Measurements from ENCODE around the gene TRAF3IP1. TPM values are rescaled to one million over a fixed set of nuclear protein-coding genes. Genes with fewer than 3 reads are reported as not detected.
"Not testable (repeated sequence)": the region's sequence is repeated elsewhere in the genome, so short reads cannot be mapped to it uniquely, and the experiment has no call there.

TRAF3IP1 gene
- polyA plus RNA-seq, 1 donor from 2014 or later = 12.5 TPM

GRCh38 chr2:238271061-238271554 lies 49.2 kb upstream of the TRAF3IP1 start:
- no peaks in the 10 kb centered on the region for H3K27me3 ChIP-seq (ENCODE audit: insufficient read depth, low read depth, low read length)
- no peak overlapping the region for H2AFZ ChIP-seq (ENCODE audit: low read depth, low read length)
- no peak overlapping the region for H3K4me3 ChIP-seq (ENCODE audit: low read length)
- no peaks in the 10 kb centered on the region for H3K9me3 ChIP-seq (ENCODE audit: low read length)
- no peak overlapping the region for H3K4me2 ChIP-seq (ENCODE audit: low read length)
- TF ChIP-seq EP300 (conservative IDR thresholded peaks at IDR 0.05; ENCODE audit: poor library complexity, severe bottlenecking) = no peak
- no peak for TF ChIP-seq MXI1 (conservative IDR thresholded peaks at IDR 0.05; ENCODE audit: poor library complexity, severe bottlenecking)
- no peak for TF ChIP-seq REST (IDR thresholded peaks at IDR 0.05; ENCODE audit: borderline replicate concordance)
- no peak for TF ChIP-seq EZH2 (IDR thresholded peaks at IDR 0.05; ENCODE audit: borderline replicate concordance, insufficient read depth, low read length, poor library complexity, severe bottlenecking)
- H3F3A ChIP-seq (ENCODE audit: insufficient read depth, low read length, poor library complexity, severe bottlenecking) = no peaks in the 10 kb centered on the region
- H4K20me1 ChIP-seq (ENCODE audit: insufficient read depth) = no peaks in the 10 kb centered on the region
- H3K36me3 ChIP-seq (ENCODE audit: insufficient read depth, low read length) = no peaks in the 10 kb centered on the region
- no peak overlapping the region for H3K27ac ChIP-seq (ENCODE audit: low read length)
- no peaks in the 10 kb centered on the region for H3K79me2 ChIP-seq (replicated peaks; ENCODE audit: insufficient read depth, low read length)
- H3K9me2 ChIP-seq (ENCODE audit: insufficient read depth, low read length) = no peaks in the 10 kb centered on the region
- no peak overlapping the region for H3K9ac ChIP-seq (ENCODE audit: low read length)

- H3K4me2 ChIP-seq (ENCODE audit: low read length); H3K9ac ChIP-seq (ENCODE audit: low read length); H3K27ac ChIP-seq (ENCODE audit: low read length); H3K79me2 ChIP-seq (replicated peaks; ENCODE audit: insufficient read depth, low read length); H4K20me1 ChIP-seq (ENCODE audit: insufficient read depth); H3K9me3 ChIP-seq (ENCODE audit: low read length); H3F3A ChIP-seq (ENCODE audit: insufficient read depth, low read length, poor library complexity, severe bottlenecking); H3K9me2 ChIP-seq (ENCODE audit: insufficient read depth, low read length); H3K27me3 ChIP-seq (ENCODE audit: insufficient read depth, low read depth, low read length); H2AFZ ChIP-seq (ENCODE audit: low read depth, low read length); H3K4me3 ChIP-seq (ENCODE audit: low read length); H3K36me3 ChIP-seq (ENCODE audit: insufficient read depth, low read length): not testable (repeated sequence)
Measured at GRCh38 chr2:238271686-238272085, 48.6 kb upstream of the TRAF3IP1 start.

- Histone ChIP-seq H3K4me2 (ENCODE audit: low read length) (no peak overlapping the region), H4K20me1 (ENCODE audit: insufficient read depth) (no peaks in the 10 kb centered on the region), H3K36me3 (ENCODE audit: insufficient read depth, low read length) (no peaks in the 10 kb centered on the region), H3K27ac (ENCODE audit: low read length) (no peak overlapping the region), H3K9me3 (ENCODE audit: low read length) (no peaks in the 10 kb centered on the region), H3K9ac (ENCODE audit: low read length) (no peak overlapping the region), H3K27me3 (ENCODE audit: insufficient read depth, low read depth, low read length) (no peaks in the 10 kb centered on the region), H3K9me2 (ENCODE audit: insufficient read depth, low read length) (no peaks in the 10 kb centered on the region), H3F3A (ENCODE audit: insufficient read depth, low read length, poor library complexity, severe bottlenecking) (no peaks in the 10 kb centered on the region), H3K79me2 (replicated peaks; ENCODE audit: insufficient read depth, low read length) (no peaks in the 10 kb centered on the region), H3K4me3 (ENCODE audit: low read length) (no peak overlapping the region), H2AFZ (ENCODE audit: low read depth, low read length) (no peak overlapping the region)
- TF ChIP-seq TAF1 (IDR thresholded peaks at IDR 0.05; ENCODE audit: low read depth) = no peak
- no peak for TF ChIP-seq MXI1 (conservative IDR thresholded peaks at IDR 0.05; ENCODE audit: poor library complexity, severe bottlenecking)
- TF ChIP-seq CTCF (IDR thresholded peaks at IDR 0.05; ENCODE audit: poor library complexity, severe bottlenecking) = no peak
- no peak for TF ChIP-seq POLR2AphosphoS5 (IDR thresholded peaks at IDR 0.05)
- no peak for TF ChIP-seq EP300 (conservative IDR thresholded peaks at IDR 0.05; ENCODE audit: poor library complexity, severe bottlenecking)
- no peak for TF ChIP-seq SMC3 (conservative IDR thresholded peaks at IDR 0.05; ENCODE audit: poor library complexity)
- TF ChIP-seq EZH2 (IDR thresholded peaks at IDR 0.05; ENCODE audit: borderline replicate concordance, insufficient read depth, low read length, poor library complexity, severe bottlenecking) = no peak
- TF ChIP-seq REST (IDR thresholded peaks at IDR 0.05; ENCODE audit: borderline replicate concordance) = no peak
- no peak for TF ChIP-seq RAD21 (conservative IDR thresholded peaks at IDR 0.05)
Measured at GRCh38 chr2:238272156-238272555, 48.2 kb upstream of the TRAF3IP1 start.

- not testable (repeated sequence) for H3K9ac ChIP-seq (ENCODE audit: low read length); H4K20me1 ChIP-seq (ENCODE audit: insufficient read depth); H3K9me3 ChIP-seq (ENCODE audit: low read length); H3K79me2 ChIP-seq (replicated peaks; ENCODE audit: insufficient read depth, low read length); H3F3A ChIP-seq (ENCODE audit: insufficient read depth, low read length, poor library complexity, severe bottlenecking); H3K36me3 ChIP-seq (ENCODE audit: insufficient read depth, low read length); H3K9me2 ChIP-seq (ENCODE audit: insufficient read depth, low read length); H3K4me2 ChIP-seq (ENCODE audit: low read length); H3K27ac ChIP-seq (ENCODE audit: low read length); H3K4me3 ChIP-seq (ENCODE audit: low read length); H2AFZ ChIP-seq (ENCODE audit: low read depth, low read length); H3K27me3 ChIP-seq (ENCODE audit: insufficient read depth, low read depth, low read length)
Measured at GRCh38 chr2:238273433-238273832, 46.9 kb upstream of the TRAF3IP1 start.

Data from neural cell (in vitro differentiated cells).